DND-41 (cell line): ENCODE measurements around the gene DCLK3.

Experiments
- EZH2 ChIP-seq: IDR thresholded peaks from 3 replicates; pipeline ENCODE4 v1.6.1; 2012; ENCODE audit warnings: borderline replicate concordance, low read depth, mild to moderate bottlenecking, moderate library complexity, low read length, inconsistent platforms; ENCODE audit not compliant: severe bottlenecking
- TF ChIP-seq, protein P1 (sequence below): IDR thresholded peaks from 2 replicates; pipeline ENCODE4 v1.5.1; 2012; ENCODE audit warnings: borderline replicate concordance, low read length, moderate library complexity, mild to moderate bottlenecking; ENCODE audit not compliant: poor library complexity, severe bottlenecking; ENCODE audit errors: extremely low read depth

DNA sequence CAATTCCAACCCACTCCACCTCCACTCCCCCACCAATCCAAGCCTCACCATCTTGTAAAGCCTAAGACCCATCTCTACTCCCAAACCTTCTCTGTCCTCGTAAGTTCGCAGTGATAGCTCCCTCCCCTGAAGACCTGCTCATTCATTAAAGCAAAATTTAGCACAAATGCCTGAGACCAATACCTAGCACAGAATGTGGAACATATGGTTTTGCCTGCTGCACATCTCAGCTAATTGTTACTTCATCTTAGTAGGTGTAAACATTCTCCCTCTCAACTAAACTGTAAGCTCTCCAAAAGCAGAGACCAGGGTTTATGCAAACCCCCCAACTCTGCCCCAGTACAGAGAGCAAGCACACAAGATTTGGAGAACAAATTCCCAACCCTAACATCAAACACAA, 20.5 kb downstream of the DCLK3 start:
- TF ChIP-seq, protein P1, sequence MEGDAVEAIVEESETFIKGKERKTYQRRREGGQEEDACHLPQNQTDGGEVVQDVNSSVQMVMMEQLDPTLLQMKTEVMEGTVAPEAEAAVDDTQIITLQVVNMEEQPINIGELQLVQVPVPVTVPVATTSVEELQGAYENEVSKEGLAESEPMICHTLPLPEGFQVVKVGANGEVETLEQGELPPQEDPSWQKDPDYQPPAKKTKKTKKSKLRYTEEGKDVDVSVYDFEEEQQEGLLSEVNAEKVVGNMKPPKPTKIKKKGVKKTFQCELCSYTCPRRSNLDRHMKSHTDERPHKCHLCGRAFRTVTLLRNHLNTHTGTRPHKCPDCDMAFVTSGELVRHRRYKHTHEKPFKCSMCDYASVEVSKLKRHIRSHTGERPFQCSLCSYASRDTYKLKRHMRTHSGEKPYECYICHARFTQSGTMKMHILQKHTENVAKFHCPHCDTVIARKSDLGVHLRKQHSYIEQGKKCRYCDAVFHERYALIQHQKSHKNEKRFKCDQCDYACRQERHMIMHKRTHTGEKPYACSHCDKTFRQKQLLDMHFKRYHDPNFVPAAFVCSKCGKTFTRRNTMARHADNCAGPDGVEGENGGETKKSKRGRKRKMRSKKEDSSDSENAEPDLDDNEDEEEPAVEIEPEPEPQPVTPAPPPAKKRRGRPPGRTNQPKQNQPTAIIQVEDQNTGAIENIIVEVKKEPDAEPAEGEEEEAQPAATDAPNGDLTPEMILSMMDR, result no peak
- TF ChIP-seq EZH2, result no peak
